Measurements from ENCODE around the gene BPIFB4. TPM values are rescaled to one million over a fixed set of nuclear protein-coding genes. Genes with fewer than 3 reads are reported as not detected.
A peak's percentile ranks its signal among the peaks of the same experiment; 100 is the strongest.

Gene BPIFB4
- total and polyA plus RNA-seq, 2 of the 4 experiments (the other 2 are of a cell fraction), result not detected

DNA sequence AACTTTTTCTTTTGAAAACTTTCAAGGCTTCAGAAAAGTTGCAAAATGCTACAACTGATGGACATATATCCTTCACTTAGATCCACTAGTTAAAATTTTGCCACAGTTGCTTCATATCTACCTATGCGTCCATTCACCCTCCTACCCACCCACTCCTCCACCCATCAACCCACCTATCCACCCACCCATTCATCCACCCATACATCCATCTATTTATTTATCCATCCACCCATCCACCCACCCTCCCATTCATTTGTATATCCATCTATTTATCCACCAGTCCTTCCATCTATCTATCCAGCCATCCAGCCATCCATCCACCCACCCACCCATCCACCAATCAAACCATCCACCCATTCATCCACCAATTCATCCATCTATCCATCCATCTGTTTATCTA lies 13.6 kb downstream of the BPIFB4 start:
- H3K9me1 ChIP-seq (ENCODE audit: insufficient read depth, low read length), result no peaks in the 10 kb centered on the region
- no peak for TF ChIP-seq POLR2A (IDR thresholded peaks at IDR 0.05; ENCODE audit: low read depth, low read length)
- no peak for TF ChIP-seq RCOR1 (IDR thresholded peaks at IDR 0.05; ENCODE audit: insufficient replicate concordance, low read length)
- TF ChIP-seq, protein P1, sequence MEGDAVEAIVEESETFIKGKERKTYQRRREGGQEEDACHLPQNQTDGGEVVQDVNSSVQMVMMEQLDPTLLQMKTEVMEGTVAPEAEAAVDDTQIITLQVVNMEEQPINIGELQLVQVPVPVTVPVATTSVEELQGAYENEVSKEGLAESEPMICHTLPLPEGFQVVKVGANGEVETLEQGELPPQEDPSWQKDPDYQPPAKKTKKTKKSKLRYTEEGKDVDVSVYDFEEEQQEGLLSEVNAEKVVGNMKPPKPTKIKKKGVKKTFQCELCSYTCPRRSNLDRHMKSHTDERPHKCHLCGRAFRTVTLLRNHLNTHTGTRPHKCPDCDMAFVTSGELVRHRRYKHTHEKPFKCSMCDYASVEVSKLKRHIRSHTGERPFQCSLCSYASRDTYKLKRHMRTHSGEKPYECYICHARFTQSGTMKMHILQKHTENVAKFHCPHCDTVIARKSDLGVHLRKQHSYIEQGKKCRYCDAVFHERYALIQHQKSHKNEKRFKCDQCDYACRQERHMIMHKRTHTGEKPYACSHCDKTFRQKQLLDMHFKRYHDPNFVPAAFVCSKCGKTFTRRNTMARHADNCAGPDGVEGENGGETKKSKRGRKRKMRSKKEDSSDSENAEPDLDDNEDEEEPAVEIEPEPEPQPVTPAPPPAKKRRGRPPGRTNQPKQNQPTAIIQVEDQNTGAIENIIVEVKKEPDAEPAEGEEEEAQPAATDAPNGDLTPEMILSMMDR (conservative IDR thresholded peaks at IDR 0.05; ENCODE audit: low read depth, low read length), result no peak
- no peak for TF ChIP-seq CHD1 (IDR thresholded peaks at IDR 0.05; ENCODE audit: low read depth, low read length)
- no peak for TF ChIP-seq MAZ (IDR thresholded peaks at IDR 0.05; ENCODE audit: borderline replicate concordance, low read depth, low read length)
- TF ChIP-seq CEBPB (IDR thresholded peaks at IDR 0.05; ENCODE audit: low read depth, low read length), result no peak
- TF ChIP-seq MAFK (IDR thresholded peaks at IDR 0.05; ENCODE audit: low read depth, low read length), result no peak
- no peak for TF ChIP-seq FOS (IDR thresholded peaks at IDR 0.05; ENCODE audit: low read depth, low read length)
- no peak for TF ChIP-seq MXI1 (IDR thresholded peaks at IDR 0.05; ENCODE audit: borderline replicate concordance, low read depth, low read length)
- no peak for TF ChIP-seq RAD21 (IDR thresholded peaks at IDR 0.05; ENCODE audit: low read length)
- no peak for TF ChIP-seq SMC3 (IDR thresholded peaks at IDR 0.05; ENCODE audit: low read depth, low read length)
- TF ChIP-seq, protein P2, sequence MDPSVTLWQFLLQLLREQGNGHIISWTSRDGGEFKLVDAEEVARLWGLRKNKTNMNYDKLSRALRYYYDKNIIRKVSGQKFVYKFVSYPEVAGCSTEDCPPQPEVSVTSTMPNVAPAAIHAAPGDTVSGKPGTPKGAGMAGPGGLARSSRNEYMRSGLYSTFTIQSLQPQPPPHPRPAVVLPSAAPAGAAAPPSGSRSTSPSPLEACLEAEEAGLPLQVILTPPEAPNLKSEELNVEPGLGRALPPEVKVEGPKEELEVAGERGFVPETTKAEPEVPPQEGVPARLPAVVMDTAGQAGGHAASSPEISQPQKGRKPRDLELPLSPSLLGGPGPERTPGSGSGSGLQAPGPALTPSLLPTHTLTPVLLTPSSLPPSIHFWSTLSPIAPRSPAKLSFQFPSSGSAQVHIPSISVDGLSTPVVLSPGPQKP (IDR thresholded peaks at IDR 0.05; ENCODE audit: borderline replicate concordance, low read depth, low read length), result no peak
- TF ChIP-seq RFX5 (IDR thresholded peaks at IDR 0.05; ENCODE audit: low read depth, low read length), result no peak
- no peak for TF ChIP-seq NFE2L2 (IDR thresholded peaks at IDR 0.05; ENCODE audit: low read depth, low read length)
- TF ChIP-seq BHLHE40 (IDR thresholded peaks at IDR 0.05; ENCODE audit: low read depth, low read length), result no peak
- TF ChIP-seq, protein P3, sequence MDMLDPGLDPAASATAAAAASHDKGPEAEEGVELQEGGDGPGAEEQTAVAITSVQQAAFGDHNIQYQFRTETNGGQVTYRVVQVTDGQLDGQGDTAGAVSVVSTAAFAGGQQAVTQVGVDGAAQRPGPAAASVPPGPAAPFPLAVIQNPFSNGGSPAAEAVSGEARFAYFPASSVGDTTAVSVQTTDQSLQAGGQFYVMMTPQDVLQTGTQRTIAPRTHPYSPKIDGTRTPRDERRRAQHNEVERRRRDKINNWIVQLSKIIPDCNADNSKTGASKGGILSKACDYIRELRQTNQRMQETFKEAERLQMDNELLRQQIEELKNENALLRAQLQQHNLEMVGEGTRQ (IDR thresholded peaks at IDR 0.05; ENCODE audit: low read depth, low read length), result no peak
- no peak overlapping the region for H3K27ac ChIP-seq (ENCODE audit: insufficient read depth, low read length)
- no peaks in the 10 kb centered on the region for H3K36me3 ChIP-seq (ENCODE audit: control insufficient read depth, insufficient read depth, low read length)
- no peak overlapping the region for H3K18ac ChIP-seq (ENCODE audit: low read depth, low read length)
- H3K4ac ChIP-seq (ENCODE audit: low read depth, low read length), result no peak overlapping the region
- H3K14ac ChIP-seq (replicated peaks; ENCODE audit: low read depth, low read length), result no peak overlapping the region
- no peak overlapping the region for H2AK5ac ChIP-seq (ENCODE audit: low read depth, low read length)
- H2BK15ac ChIP-seq (ENCODE audit: low read depth, low read length), result no peak overlapping the region
- intact Hi-C loops (cut with micrococcal nuclease) (no loop called here), dilution Hi-C loops (cut with HindIII; ENCODE audit: low sequenced_read_pairs, unreplicated experiment) (no loop called here), in situ Hi-C loops (cut with MboI; ENCODE audit: low sequenced_read_pairs) (no loop called here)
- peak overlapping the region; percentile 39 for H2BK5ac ChIP-seq (ENCODE audit: low read depth, low read length, poor library complexity, severe bottlenecking)
- BruUV-seq (replicated peaks), result no TSS peak
- no peak overlapping the region for H4K8ac ChIP-seq (ENCODE audit: low read depth in 2 of 2, low read length in 2 of 2)
- H2AFZ ChIP-seq (replicated peaks; ENCODE audit: low read length, poor library complexity), result no peak overlapping the region
- no peak overlapping the region for H4K91ac ChIP-seq (ENCODE audit: insufficient read depth, low read depth, low read length)
- H4K5ac ChIP-seq (ENCODE audit: low read depth, low read length), result no peak overlapping the region
- H3K79me1 ChIP-seq (ENCODE audit: low read depth in 1 of 2, low read length in 2 of 2), result no peaks in the 10 kb centered on the region
- POLR2A ChIA-PET (ENCODE audit: unreplicated experiment), result no interaction called here
- no peaks in the 10 kb centered on the region for H3K9me3 ChIP-seq (ENCODE audit: control insufficient read depth, insufficient read depth, low read length)
- H2BK20ac ChIP-seq (ENCODE audit: low read depth, low read length), result no peak overlapping the region
- H3K23ac ChIP-seq (ENCODE audit: low read depth, low read length), result no peak overlapping the region
- H3K56ac ChIP-seq (ENCODE audit: extremely low read depth, insufficient read depth, low read length), result no peak overlapping the region
- no peak overlapping the region for H3K9ac ChIP-seq (ENCODE audit: low read depth, low read length)
- H3K4me2 ChIP-seq (ENCODE audit: low read depth, low read length), result no peak overlapping the region
- no peak overlapping the region for H2AK9ac ChIP-seq (replicated peaks; ENCODE audit: low read depth, low read length, poor library complexity)
- CTCF ChIA-PET, result no interaction called here
- WGBS, 2 experiments (ENCODE audit: extremely low coverage in 2 of 2, insufficient read length in 1 of 2), result 83% methylated on average over 1 of the region's 1 CpG; no CpG with 5 or more reads in 1 of the 2 experiments
- H4K20me1 ChIP-seq (ENCODE audit: insufficient read depth, low read length), result no peaks in the 10 kb centered on the region
- H3K4me3 ChIP-seq (ENCODE audit: insufficient read depth, low read depth, low read length), result no peak overlapping the region
- H3K27me3 ChIP-seq (ENCODE audit: control insufficient read depth, insufficient read depth, low read length), result no peaks in the 10 kb centered on the region; the same call in 1 of the 2 replicates
- no peak overlapping the region for H2BK120ac ChIP-seq (ENCODE audit: low read depth, low read length)
- ATAC-seq (ENCODE audit: low read depth) (no peak), DNase-seq (no peak)
- H3K4me1 ChIP-seq (ENCODE audit: control insufficient read depth, insufficient read depth, low read length), result no peaks in the 10 kb centered on the region

Data from IMR-90 (cell line).